Measurements from ENCODE around the gene GPR39. TPM values are rescaled to one million over a fixed set of nuclear protein-coding genes. Genes with fewer than 3 reads are reported as not detected.

Gene GPR39
- total and polyA plus RNA-seq, 9 donors, result 0.08 to 2.0 (median 0.42) TPM; not detected in 2

DNA sequence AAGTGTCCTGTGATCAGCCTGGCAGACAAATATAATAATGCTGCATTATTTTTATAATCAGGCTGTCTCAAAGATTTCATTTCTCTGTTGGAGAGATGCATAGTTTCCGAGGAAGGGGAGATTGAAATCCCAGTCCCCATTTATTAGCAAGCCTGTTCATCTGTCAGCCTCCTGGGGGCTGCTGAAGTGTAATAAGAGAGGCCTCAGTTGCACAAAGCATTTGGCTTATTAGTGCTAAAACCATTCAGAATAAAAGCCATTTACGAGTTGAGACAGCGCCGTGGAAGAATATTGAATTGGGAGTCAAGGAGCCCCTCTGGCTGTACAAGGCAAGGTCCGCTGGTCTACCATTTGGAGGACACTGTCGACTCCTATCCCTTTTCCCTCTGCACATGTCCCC lies 6.1 kb downstream of the GPR39 start:
- intact Hi-C loops (cut with DNase I), result no loop called here
- Histone ChIP-seq H3K36me3 (no peaks in the 10 kb centered on the region), H3K4me1 (ENCODE audit: insufficient read depth) (no peaks in the 10 kb centered on the region), H3K9me3 (no peaks in the 10 kb centered on the region), H3K27ac (no peak overlapping the region), H3K27me3 (no peaks in the 10 kb centered on the region), H3K4me3 (no peak overlapping the region)
- TF ChIP-seq POLR2A (IDR thresholded peaks at IDR 0.05), result no peak
- 89 to 91% (median 90%) methylated on average over 6 of the region's 6 CpGs for whole genome bisulfite sequencing, 3 donors
- DNase-seq, result no peak

DNA sequence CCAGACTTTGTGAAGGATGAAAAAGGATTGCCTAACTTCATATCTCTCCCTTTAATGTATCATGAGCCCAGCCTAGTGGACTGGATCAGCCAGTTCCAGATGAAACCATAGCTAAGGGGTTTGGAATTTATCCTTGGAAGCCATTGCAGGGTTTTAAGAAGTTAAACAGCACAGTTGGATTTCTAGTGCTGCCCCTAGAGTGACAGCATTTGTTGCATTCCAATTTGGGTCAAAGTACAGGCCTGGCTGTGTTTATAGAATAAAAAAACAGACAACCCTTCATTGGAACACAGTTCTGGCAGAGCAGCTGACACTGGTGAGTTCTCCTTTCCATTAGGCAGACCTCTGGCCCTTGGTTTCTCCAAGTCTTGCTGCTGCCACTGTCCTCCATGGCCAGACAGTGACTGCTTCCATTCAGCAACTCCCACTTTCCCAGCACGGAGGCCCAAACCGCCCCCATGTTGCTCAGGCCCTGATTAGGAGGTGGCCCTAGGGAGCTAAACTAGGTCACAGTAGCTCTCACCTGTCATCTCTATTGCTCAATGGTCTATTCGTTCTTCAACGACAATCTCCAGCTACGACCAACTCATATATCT lies 8.0 kb downstream of the GPR39 start:
- Histone ChIP-seq H3K27me3 (no peaks in the 10 kb centered on the region), H3K9me3 (no peaks in the 10 kb centered on the region), H3K4me1 (ENCODE audit: insufficient read depth) (no peaks in the 10 kb centered on the region), H3K36me3 (no peaks in the 10 kb centered on the region), H3K27ac (no peak overlapping the region), H3K4me3 (no peak overlapping the region)
- WGBS, 3 donors, result 72 to 79% (median 75%) methylated on average over 5 of the region's 5 CpGs
- DNase-seq, result no peak
- no peak for TF ChIP-seq EP300 (IDR thresholded peaks at IDR 0.05)
- TF ChIP-seq POLR2A (IDR thresholded peaks at IDR 0.05), result no peak
- TF ChIP-seq, protein P1, sequence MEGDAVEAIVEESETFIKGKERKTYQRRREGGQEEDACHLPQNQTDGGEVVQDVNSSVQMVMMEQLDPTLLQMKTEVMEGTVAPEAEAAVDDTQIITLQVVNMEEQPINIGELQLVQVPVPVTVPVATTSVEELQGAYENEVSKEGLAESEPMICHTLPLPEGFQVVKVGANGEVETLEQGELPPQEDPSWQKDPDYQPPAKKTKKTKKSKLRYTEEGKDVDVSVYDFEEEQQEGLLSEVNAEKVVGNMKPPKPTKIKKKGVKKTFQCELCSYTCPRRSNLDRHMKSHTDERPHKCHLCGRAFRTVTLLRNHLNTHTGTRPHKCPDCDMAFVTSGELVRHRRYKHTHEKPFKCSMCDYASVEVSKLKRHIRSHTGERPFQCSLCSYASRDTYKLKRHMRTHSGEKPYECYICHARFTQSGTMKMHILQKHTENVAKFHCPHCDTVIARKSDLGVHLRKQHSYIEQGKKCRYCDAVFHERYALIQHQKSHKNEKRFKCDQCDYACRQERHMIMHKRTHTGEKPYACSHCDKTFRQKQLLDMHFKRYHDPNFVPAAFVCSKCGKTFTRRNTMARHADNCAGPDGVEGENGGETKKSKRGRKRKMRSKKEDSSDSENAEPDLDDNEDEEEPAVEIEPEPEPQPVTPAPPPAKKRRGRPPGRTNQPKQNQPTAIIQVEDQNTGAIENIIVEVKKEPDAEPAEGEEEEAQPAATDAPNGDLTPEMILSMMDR (IDR thresholded peaks at IDR 0.05), result no peak
- intact Hi-C loops (cut with DNase I), result no loop called here

DNA sequence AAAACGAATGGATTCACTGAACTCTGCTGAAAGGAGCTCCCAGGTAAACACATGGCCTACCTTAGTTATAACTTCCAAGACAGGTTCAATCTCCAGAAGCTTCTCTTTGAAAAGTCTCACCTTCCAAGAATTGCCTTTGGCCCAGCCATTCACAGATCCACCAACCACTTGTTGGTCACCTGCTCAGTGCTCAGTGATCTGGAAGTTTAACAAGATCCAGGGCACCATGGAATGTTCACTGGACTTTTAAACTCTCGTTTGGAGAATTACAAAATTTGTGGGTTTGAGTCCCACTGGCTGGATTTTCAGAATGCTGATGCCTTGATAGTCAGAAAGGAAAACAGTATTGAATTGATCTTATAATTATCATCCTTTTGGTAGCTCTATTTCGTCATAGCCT lies 9.4 kb downstream of the GPR39 start:
- H3K27ac ChIP-seq, result no peak overlapping the region
- TF ChIP-seq EP300 (IDR thresholded peaks at IDR 0.05), result no peak
- TF ChIP-seq POLR2A (IDR thresholded peaks at IDR 0.05), result no peak
- TF ChIP-seq, protein P1 (IDR thresholded peaks at IDR 0.05), result no peak
- DNase-seq, result no peak
- no peaks in the 10 kb centered on the region for H3K27me3 ChIP-seq
- intact Hi-C loops (cut with DNase I), result no loop called here
- H3K9me3 ChIP-seq, result no peaks in the 10 kb centered on the region
- no peak overlapping the region for H3K4me3 ChIP-seq
- 58 to 69% (median 63%) methylated on average over 3 of the region's 3 CpGs for WGBS, 3 donors
- H3K36me3 ChIP-seq, result no peaks in the 10 kb centered on the region
- H3K4me1 ChIP-seq (ENCODE audit: insufficient read depth), result no peaks in the 10 kb centered on the region

DNA sequence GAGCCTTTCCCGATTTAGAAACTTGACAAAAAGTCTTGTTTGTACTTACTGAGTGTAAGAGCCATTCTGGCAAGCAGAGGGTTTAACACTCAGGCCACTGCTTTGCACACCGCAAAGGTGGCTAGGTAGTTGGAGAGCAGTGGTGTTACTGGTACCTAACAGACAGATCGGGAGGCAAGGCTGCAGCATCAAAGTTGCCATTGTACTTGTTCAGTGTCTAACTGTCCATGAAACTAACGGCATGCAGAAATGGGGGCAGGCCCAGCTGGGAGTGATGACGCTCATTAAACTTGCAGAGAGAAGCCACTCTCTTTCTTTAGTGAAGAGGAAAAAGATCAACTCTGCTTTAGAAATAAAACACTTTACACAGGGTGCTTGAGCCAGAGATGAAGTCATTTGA lies 10.1 kb downstream of the GPR39 start:
- DNase-seq, result no peak
- no peaks in the 10 kb centered on the region for H3K9me3 ChIP-seq
- H3K27me3 ChIP-seq, result no peaks in the 10 kb centered on the region
- H3K36me3 ChIP-seq, result no peaks in the 10 kb centered on the region
- intact Hi-C loops (cut with DNase I), result no loop called here
- no peak overlapping the region for H3K27ac ChIP-seq
- H3K4me1 ChIP-seq (ENCODE audit: insufficient read depth), result no peaks in the 10 kb centered on the region
- WGBS, 3 donors, result 63 to 73% (median 68%) methylated on average over 5 of the region's 5 CpGs
- no peak overlapping the region for H3K4me3 ChIP-seq
- TF ChIP-seq POLR2A (IDR thresholded peaks at IDR 0.05) (no peak), EP300 (IDR thresholded peaks at IDR 0.05) (no peak)
- TF ChIP-seq, protein P1 (IDR thresholded peaks at IDR 0.05), result no peak

DNA sequence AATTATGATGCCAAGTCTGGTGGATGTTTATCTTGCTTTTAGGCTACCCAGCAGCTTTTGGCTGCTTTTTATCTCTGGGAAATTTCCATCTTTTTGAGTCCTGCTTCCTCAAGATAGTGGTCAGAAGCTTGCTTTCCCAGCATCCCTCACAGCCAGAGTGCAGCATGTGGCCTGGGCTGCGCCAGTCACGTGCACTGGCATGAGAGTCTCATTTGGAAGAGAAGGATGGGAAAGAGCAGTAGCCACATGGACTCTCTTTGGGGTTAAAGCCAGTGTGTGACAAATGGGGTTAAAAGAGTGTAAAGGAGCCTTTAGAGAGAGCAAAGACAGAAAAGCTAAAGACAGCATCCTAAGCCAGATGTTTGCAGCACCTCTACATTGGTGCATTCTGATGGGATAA lies 12.7 kb downstream of the GPR39 start:
- Histone ChIP-seq H3K4me1 (ENCODE audit: insufficient read depth) (no peaks in the 10 kb centered on the region), H3K9me3 (no peaks in the 10 kb centered on the region), H3K27ac (no peak overlapping the region), H3K27me3 (no peaks in the 10 kb centered on the region), H3K4me3 (no peak overlapping the region), H3K36me3 (no peaks in the 10 kb centered on the region)
- no peak for DNase-seq
- TF ChIP-seq POLR2A (IDR thresholded peaks at IDR 0.05) (no peak), EP300 (IDR thresholded peaks at IDR 0.05) (no peak)
- TF ChIP-seq, protein P1 (IDR thresholded peaks at IDR 0.05), result no peak
- WGBS, 3 donors, result 82 to 90% (median 89%) methylated on average over 2 of the region's 2 CpGs
- intact Hi-C loops (cut with DNase I), result no loop called here
